Right ventricle myocardium inferior (tissue), 1 donor: ENCODE measurements around the gene ATRNL1. TPM values are rescaled to one million over a fixed set of nuclear protein-coding genes. Genes with fewer than 3 reads are reported as not detected.

Experiments
- ATAC-seq: fragments of 200-7000 bp; cut with Tn5 transposase; one replicate; pipeline ENCODE4 v1.9.1; 2020; ENCODE audit warnings: mild to moderate bottlenecking, moderate library complexity
- DNase-seq: peaks from one replicate; pipeline ENCODE4 v3.0.0; 2021; ENCODE audit errors: missing footprints
- intact Hi-C: fragments of 100-400 bp; cut with DNase I; formaldehyde crosslinking; loops from one replicate; pipeline ENCODE4 v1.11.0; 2022
- total RNA-seq: library from RNA; stranded (reverse); fragmentation: NEBNext Ultra II Directional; extraction: Animal tissue kit (Norgen Biotek cat#: 25700); gene quantifications from one replicate; pipeline ENCODE4 v1.2.1, GENCODE V29; 2021
- donor health status: DM: no; HTN: yes; CAD: no; lungs with severe emphysema.

Gene ATRNL1
- total RNA-seq, 1 donor from 2014 or later, result 0.41 TPM

DNA sequence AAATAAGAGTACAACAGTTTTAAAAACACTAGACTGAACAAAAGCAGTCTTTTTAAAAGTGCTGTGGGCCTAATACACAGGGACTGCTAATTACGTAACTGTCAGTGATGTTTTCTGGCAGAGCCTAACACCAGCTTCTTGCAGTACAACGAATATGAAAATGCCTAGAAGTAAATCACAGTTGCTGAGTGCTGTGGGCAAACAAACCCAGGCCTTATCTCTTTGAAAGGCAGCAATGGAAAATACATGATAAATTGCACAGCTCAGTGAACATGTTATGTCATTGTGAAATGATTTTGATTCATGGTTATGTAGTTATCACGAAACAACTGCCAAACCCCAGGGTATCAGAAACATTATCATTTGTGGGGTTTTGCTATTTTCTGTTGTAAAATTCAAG lies 751.4 kb downstream of the ATRNL1 start:
- ATAC-seq, result peak; percentile 95

DNA sequence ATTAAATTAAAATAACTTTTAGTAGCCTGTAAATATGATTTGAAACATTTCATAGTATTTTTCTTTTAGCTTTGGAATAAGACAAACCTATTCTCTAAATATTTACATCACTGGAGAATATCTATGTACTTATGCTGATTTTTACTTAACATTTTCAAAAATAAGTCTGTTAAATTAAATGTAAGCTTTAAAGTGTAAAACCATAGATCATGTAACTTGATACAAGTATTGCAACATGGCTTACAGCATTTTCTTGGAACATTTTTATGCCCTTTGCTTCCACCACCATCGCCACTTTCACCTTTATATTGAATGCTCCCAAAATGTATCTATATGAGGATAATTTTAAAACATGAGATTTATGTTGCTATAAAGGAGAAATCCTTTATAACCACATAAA lies 752.8 kb downstream of the ATRNL1 start:
- intact Hi-C loops, result no loop called here
- ATAC-seq (no peak), DNase-seq (no peak)

More for the DNA sequence above, 751.4 kb downstream of the ATRNL1 start:
- intact Hi-C loops, result no loop called here
- DNase-seq, result no peak

DNA sequence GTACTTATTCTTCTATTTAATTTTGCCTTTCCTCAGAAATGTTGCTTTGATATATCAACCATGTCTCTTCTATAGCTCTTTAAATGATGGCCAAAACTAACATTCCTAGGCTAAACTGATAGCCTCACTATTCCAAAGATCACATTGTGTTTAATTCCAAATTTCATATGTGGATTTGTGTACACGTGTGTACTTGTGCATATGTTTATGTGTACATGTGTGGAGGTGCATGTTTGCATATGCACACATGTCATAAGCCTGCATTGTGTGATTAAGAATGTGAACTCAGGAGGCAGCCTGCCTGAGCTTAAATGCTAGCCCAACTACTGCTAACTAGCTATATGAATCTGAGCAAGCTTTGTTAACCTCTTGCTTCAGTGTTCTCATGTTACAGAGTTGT lies 753.4 kb downstream of the ATRNL1 start:
- intact Hi-C loops, result no loop called here
- DNase-seq (no peak), ATAC-seq (no peak)

DNA sequence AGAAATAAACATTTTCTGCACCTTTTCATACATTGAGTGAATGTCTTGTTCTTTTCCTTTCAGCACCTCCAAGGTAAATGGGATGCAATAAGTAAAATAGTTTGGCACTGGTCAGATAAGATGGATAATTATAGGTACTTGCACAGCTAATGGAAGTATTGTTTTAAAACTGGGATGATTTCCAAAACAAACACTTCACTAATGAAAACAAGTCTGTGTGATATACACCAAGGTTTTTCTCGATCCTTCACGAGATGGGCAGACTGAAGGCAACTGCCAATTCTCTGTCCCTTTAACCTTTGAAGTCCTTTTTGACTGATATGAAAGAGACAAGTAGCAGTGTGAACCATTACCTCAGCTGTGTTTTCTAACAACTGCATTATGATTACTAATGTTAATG lies 756.0 kb downstream of the ATRNL1 start:
- ATAC-seq, result no peak
- no peak for DNase-seq
- intact Hi-C loops, result no loop called here

DNA sequence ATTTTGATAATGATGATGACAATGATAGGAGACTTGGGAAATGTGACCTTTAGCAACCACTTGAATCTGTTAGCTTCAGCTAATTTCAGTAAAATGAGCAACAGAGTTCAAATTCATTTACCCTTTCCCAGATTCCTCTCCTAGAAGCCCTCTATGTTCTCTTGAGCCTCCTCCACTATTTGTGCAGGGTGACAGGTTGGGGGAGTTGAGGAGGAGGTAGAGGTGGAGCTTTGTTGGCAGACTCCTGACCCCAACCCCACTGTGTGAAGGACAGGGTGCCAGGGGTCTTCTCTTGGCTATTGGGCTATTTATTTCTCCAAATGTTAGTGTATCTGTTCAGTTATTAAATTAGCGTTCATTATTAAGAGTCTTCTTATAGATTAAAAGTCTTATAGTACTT lies 757.5 kb downstream of the ATRNL1 start:
- intact Hi-C loops, result no loop called here
- ATAC-seq, result no peak
- DNase-seq, result no peak

DNA sequence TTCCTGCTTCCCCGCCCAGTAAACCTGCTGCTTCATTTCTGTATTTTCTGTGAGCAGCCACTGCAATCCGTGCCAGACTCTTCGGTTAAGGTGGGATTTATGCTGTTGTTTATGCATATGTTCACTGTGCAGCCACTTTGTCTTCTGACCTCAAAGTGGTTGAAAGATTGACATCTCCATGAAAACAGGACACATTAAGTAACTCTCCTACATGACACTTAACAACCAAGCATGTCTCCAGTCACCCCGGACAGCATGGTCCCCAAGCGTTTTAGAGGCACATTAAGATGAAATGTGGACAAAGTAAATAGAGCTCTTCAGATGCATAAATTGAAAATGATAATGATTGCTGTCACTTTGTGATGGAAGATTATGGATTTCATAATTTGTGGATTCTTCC lies 758.5 kb downstream of the ATRNL1 start:
- intact Hi-C loops, result no loop called here
- ATAC-seq (no peak), DNase-seq (no peak)

DNA sequence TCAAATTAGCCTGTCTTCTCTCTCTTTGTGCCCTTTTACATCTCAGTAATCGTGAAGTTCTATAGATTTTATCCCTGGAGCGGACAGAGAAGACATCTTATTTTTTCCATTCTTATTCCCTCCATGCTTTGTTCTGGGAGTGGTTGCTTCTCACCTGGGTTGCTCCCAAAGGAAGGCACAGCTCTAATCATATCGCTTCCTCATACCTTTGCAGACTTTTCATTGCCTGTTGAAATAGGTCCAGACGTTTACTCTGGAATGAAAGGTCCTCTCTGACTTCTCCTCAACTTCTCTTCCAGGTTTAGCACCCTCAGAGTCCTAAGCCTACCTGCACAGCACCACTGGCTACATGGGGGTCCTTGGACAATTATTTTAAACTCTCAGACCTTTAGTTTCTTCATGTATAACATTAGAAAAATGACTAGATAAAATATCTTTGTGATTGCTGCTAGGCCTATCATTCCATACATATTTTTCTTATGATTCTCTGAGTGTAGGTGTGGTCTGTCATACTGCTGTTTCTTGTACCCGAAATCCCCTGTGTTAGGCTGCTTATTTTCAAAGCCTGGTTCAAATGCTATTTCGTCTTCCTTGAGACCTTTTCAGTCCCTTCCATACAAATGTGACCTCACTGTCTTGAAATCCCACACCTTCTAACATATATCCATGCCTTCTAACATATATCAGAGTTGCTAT lies 761.7 kb downstream of the ATRNL1 start:
- DNase-seq (no peak), ATAC-seq (no peak)
- intact Hi-C loops, result no loop called here

DNA sequence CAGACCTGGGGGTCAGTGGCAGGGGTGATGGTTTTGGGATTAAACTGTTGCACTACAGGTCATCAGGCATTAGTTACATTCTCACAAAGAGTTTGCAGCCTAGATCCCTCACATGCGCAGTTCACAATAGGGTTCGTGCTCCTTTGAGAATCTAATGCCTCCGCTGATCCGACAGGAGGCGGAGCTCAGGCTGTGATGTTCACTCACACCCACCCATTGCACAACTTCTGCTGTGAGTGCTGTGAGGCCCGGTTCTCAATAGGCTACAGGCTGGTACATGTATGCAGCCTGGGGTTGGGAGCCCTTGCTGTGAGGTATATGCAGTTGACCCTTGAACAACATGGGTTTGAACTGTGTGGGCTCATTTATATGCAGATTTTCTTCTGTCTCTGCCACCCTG lies 763.4 kb downstream of the ATRNL1 start:
- DNase-seq (no peak), ATAC-seq (no peak)
- intact Hi-C loops, result no loop called here

DNA sequence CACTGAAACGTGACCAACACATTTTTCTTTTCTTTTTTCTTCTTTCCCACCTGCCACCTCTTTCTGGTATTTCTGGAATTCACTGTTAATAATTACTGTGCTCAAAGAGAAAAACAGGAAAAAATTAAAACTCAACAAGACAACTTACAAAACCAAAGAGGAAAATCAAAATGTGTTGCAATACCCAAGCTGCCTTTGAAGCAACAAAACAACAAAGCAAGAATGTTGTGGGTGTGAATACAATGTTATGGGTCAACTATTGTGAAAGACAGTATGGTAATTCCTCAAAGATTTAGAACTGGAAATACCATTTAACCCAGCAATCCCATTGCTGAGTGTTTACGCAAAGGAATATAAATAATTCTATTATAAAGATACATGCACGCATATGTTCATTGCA lies 764.7 kb downstream of the ATRNL1 start:
- DNase-seq, result no peak
- ATAC-seq, result no peak
- intact Hi-C loops, result no loop called here

DNA sequence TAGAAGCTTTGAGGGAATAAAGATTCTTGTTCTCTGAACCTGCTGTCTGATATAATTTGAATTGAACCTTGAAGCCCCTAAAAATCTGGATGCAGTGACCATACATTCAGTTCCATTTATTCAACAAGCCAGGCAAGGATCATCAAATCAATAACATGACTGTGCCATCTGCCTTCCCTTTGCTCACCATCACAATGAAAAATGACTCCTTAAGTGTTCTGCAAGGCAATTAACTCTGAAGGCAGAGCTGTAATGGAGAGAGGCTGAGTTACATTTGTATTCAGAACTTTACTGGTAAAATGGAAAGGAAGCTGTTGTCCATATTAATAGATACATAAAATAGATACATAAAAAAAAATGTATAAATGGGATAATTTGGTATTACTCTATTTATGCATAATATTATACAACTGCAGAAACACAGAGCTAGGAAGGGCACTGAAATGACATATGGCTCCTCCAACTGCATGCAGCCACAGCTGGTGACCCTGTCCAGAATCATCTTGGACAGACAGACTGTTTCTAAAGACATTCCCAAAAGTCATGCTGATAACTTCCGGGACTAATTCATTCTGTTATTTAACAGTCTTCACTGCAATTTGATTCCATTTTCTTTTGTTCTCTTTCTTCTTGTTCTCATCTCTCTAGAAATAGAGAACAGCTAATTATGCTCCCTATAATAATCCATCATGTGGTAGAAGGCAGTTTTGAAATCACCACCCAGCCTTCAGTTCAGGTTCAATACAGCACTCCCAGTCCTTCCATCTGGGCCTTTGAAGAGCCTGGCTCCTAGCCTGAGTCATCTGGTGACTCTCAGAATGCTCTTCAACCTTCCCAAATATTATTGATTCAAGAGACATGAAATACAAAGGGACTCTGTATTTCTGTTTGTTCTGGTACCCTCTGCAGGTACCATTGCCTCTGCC lies 767.3 kb downstream of the ATRNL1 start:
- intact Hi-C loops, result no loop called here
- ATAC-seq, result no peak
- DNase-seq, result no peak

DNA sequence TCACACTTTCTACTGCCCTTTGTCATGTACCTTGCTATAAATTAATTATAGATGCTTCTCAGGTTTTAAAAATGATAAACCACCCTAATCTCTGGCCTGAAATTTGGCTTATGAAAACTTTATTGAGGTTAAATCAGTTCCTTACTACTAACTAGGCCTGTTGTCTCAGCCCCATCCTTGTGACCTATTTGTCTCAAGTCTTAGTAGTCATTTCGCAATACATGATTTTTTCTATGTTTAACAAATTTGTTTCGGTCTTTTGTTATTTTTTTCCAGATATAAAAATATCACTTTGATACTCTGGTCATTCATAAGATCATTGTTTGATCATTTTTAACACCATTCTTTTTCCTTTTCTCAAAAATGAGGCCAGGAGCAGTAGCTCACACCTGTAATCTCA lies 768.3 kb downstream of the ATRNL1 start:
- intact Hi-C loops, result no loop called here
- no peak for DNase-seq
- ATAC-seq, result no peak

DNA sequence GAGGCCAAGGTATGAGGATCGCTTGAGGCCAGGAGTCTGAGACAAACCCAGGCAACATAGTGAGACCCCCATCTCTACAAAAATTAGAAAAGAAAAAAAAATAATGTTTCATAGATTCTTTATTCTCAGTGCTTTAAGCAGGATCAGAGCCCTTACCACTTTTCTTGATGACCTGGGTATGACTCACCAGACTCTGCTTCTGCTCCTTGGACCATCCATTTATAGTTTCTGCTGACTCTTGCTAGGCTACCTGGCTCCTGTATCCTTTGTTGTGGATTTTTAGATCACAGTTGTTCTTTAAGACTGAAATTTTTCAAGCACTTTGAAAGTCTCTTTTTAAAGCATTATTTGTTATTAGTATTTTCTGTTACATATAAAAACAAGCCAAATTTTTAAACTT lies 768.7 kb downstream of the ATRNL1 start:
- intact Hi-C loops, result no loop called here
- ATAC-seq, result no peak
- no peak for DNase-seq

DNA sequence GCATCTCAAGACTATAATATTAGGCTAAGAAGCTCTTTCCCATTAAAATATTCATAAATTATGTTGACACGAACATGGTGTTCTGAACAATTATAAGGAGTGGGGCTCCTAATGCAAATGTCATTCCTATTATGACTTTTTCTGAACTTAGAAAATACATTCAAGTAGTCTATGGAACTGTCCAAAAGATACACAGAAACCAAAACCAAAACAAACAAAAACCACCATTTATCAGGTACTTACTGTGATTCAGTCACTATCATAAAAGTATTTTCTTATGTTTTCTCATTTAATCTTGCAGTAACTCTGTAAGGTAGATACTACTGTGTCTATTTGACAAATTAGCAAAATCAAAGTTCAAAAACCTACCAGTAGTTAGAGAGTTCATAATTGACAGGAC lies 773.0 kb downstream of the ATRNL1 start:
- DNase-seq (no peak), ATAC-seq (no peak)
- intact Hi-C loops, result no loop called here

DNA sequence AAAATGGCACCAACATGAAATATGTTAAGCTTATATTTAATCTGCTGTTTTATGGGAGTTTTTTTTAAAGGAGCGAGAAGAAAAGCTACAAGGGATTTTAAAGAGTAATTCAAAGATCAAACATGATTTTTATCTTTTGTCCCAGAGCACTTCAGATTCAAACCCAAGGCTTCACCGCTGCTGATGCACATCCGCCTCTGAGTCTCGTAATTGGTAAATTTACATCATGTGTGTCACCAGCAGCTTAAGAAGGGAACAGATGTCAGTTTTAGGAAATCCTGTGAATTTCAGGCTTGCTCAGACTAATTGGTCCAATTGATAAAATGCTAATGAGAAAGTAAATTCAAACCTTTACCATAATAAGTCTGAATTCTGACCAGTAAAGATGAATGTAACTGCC lies 773.5 kb downstream of the ATRNL1 start:
- intact Hi-C loops, result no loop called here
- DNase-seq (no peak), ATAC-seq (no peak)

DNA sequence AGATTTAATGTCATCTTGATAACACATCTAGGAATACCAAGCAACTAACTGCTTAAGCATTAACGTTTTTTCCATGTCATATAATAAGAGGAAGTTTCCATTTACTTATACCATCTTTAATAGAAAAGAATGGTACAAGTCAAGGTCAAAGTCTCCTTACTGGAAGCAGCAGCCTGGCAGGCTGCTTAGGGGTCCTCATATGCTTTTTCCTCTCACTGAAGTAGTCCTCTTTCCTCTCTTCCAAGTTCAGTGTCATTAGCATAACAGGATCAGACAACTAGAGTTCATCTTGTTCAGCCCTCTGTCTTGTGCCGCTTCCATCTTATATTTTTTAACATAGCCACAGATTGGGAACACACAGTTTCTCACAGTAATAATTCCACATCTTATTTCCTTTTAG lies 774.1 kb downstream of the ATRNL1 start:
- no peak for ATAC-seq

DNA sequence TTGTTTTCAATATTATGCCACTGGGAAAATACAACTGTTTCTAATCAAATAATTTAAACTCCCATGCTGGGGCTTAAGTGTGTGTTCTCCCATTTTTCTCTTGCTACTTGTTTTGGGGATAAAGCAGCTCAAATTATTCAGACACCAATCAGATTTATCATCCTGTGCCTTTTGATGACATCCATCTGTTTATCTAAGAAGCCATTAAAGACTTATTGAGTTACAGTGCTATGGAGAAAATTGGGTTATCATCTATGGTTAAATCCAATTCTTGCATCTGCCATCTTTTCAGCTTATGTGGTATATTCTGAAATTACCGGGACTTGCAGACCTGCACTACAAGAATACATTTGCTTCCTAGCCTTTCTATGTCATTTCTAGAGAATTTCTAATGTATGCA lies 778.7 kb downstream of the ATRNL1 start:
- no peak for DNase-seq
- intact Hi-C loops, result no loop called here
- no peak for ATAC-seq

More for the DNA sequence above, 774.1 kb downstream of the ATRNL1 start:
- intact Hi-C loops, result no loop called here
- no peak for DNase-seq

DNA sequence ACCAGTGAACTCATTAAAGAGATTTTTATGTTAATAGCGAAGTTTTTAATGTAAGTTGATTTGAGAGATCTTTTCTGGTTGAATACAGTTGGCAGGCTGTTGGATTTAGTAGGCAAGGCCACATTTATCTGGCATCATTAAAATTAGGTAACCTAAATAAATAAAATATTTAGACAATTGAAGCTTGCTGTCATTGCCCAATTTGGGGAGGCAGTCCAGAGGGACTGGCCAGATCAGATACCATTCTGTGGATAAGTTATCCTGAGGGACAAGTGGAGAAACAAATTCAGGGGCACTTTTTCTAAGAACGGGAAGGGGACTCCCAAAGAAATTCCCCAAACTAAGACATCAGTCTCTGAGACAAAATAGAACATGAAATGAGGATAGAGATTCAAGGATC lies 782.0 kb downstream of the ATRNL1 start:
- intact Hi-C loops, result no loop called here
- no peak for DNase-seq
- ATAC-seq, result no peak

DNA sequence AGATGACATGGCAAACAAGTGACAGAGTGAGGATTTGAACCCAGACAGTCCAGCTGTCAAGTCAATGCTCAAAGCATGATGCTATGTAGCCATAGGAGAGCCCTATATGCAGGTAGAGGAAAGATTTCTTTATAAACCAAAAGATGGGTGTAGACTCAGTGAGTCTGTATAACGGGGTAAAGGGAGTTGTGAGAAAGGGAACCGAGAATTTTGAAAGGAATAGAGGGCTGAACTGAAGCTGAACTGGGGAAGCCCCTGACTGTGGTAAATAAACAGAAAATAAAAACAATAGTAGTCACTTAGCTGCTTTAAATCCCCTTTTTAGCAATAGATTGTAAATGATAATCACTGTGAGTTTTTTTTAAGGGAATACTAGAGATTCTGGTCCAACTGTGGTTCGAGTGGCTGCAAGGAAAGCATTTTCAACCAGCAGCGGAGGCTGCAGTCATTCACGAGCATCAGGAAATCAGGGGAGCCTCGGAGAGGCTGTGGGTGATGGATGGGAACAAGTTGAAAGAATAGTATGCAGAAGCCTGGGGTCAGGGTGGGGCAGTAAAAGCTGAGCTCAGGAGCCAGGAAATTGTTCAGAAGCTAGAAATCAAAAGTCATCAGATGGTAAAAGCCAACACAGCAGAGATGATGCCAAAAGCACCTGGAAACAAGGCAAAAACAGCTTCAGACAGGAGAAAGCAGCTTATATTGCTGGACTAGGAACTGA lies 786.4 kb downstream of the ATRNL1 start:
- intact Hi-C loops, result no loop called here
- no peak for ATAC-seq
- DNase-seq, result no peak

DNA sequence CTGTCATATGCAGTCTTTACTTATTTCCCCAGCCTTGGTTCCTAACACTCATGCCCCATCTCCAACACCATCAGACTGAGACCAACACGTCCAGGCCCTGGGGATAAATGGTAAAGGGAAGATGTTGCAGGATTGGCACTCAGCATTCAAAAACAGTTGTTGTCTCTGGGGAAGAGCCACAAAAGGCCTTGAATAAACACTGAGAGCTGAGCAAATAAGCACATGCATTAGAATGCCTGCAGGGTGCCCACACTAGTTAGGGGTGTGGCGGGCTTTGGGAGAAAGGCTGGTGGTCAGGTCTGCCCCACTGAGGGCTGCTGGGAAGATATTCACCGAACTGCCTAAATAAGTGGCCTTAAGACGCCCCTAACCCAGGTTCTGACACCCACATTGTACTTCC lies 788.9 kb downstream of the ATRNL1 start:
- ATAC-seq (no peak), DNase-seq (no peak)
- intact Hi-C loops, result no loop called here

DNA sequence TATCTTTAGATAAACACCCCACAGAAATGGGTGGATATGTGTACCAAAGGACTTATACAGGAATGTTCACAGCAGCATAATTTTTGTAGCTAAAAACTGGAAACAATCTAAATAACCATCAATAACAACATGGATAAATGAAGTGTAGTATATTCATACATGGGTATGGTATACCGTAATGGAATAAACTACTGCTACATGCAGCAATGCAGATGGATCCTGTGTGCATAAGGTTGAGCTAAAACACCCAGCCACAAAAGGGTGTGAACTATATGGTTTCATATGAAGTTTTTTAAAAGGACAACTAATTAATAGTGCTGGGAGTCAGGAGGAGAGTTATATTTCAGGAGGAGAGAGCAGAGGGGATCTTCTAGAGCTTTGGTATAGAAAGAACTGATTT lies 790.2 kb downstream of the ATRNL1 start:
- ATAC-seq, result no peak
- no peak for DNase-seq
- intact Hi-C loops, result no loop called here
